HepG2 (cell line): ENCODE measurements around the gene KAT14. TPM values are rescaled to one million over a fixed set of nuclear protein-coding genes. Genes with fewer than 3 reads are reported as not detected.

Experiments used
- ATRX ChIP-seq: sonication (generic); formaldehyde crosslinking; IDR thresholded peaks from 2 replicates; pipeline ENCODE4 v1.4.0; 2020; ENCODE audit warnings: missing genetic modification reagents, borderline replicate concordance
- KLF11 ChIP-seq: IDR thresholded peaks from 2 replicates; pipeline ENCODE4 v1.6.1; 2016; ENCODE audit warnings: missing compliant biosample characterization
- MAF1 ChIP-seq: sonication (generic); formaldehyde crosslinking; IDR thresholded peaks from 2 replicates; pipeline ENCODE4 v1.5.0; 2020; ENCODE audit warnings: missing genetic modification reagents, borderline replicate concordance
- PHF21A ChIP-seq: sonication (generic); formaldehyde crosslinking; IDR thresholded peaks from 2 replicates; pipeline ENCODE4 v1.5.0; 2020; ENCODE audit warnings: mild to moderate bottlenecking, missing genetic modification reagents
- ZNF329 ChIP-seq: sonication (generic); formaldehyde crosslinking; IDR thresholded peaks from 2 replicates; pipeline ENCODE4 v1.9.0; 2021; ENCODE audit warnings: low read depth, mild to moderate bottlenecking, missing genetic modification reagents
- ZNF678 ChIP-seq: sonication (generic); formaldehyde crosslinking; IDR thresholded peaks from 2 replicates; pipeline ENCODE4 v1.4.0; 2020; ENCODE audit warnings: mild to moderate bottlenecking, missing genetic modification reagents
- polyA plus RNA-seq, 8 experiments: library from polyadenylated mRNA; depleted of rRNA in 3 of 8; stranded (reverse) in 7 of 8; unstranded in 1 of 8; fragments of >200 nt; fragmentation: Illumina TruSeq in 4 of 8; extraction: Trizol in 4 of 8; gene quantifications; 2 replicates each; pipeline versions ENCODE4 v1.2.1 to v1.2.3, GENCODE V29; 2011 to 2016; ENCODE audit warnings: low read depth in 4 of 8, missing spikeins in 1 of 8, mixed read lengths in 1 of 8; ENCODE audit not compliant: insufficient read depth in 1 of 8
- total RNA-seq, 5 experiments: library from RNA; depleted of rRNA; stranded (reverse); fragments of >200 nt; fragmentation: Illumina TruSeq; extraction: Trizol; gene quantifications; 2 replicates each; pipeline ENCODE4 v1.2.3, GENCODE V29; 2016; ENCODE audit warnings: low read depth in 1 of 5
- TF ChIP-seq, protein P1 (sequence below): IDR thresholded peaks from 2 replicates; pipeline ENCODE4 v1.6.1; 2012; ENCODE audit warnings: low read length, improper control_type of control experiment
- TF ChIP-seq, protein P2 (sequence below): sonication (generic); formaldehyde crosslinking; IDR thresholded peaks from 2 replicates; pipeline ENCODE4 v1.5.1; 2020; ENCODE audit warnings: missing genetic modification reagents, mild to moderate bottlenecking, borderline replicate concordance

Gene KAT14
- total and polyA plus RNA-seq, 2 of the 13 experiments (the other 11 are each of a cell fraction or from before 2014, with no cell fraction given): 5.1 to 15.1 TPM

DNA sequence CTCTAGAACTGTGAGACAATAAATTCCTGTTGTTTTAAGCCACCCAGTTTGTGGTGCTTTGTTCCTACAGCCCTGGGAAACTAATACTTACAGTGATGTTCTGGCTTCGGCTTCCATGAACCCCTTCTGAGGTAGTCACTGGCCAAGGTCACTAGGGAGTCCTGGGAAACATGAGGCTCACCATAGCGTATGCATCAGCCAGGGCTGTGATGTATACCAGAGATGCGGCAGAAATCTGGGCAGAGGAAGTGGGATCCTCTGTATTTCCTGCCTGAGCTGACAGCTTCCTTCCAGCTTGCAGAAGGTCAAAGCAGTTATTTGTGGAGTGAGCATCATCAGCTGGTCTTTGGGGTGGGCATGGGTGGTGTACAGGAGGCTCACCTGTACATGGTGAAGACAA lies 27.9 kb downstream of the KAT14 start (continued):
- TF ChIP-seq, protein P1, sequence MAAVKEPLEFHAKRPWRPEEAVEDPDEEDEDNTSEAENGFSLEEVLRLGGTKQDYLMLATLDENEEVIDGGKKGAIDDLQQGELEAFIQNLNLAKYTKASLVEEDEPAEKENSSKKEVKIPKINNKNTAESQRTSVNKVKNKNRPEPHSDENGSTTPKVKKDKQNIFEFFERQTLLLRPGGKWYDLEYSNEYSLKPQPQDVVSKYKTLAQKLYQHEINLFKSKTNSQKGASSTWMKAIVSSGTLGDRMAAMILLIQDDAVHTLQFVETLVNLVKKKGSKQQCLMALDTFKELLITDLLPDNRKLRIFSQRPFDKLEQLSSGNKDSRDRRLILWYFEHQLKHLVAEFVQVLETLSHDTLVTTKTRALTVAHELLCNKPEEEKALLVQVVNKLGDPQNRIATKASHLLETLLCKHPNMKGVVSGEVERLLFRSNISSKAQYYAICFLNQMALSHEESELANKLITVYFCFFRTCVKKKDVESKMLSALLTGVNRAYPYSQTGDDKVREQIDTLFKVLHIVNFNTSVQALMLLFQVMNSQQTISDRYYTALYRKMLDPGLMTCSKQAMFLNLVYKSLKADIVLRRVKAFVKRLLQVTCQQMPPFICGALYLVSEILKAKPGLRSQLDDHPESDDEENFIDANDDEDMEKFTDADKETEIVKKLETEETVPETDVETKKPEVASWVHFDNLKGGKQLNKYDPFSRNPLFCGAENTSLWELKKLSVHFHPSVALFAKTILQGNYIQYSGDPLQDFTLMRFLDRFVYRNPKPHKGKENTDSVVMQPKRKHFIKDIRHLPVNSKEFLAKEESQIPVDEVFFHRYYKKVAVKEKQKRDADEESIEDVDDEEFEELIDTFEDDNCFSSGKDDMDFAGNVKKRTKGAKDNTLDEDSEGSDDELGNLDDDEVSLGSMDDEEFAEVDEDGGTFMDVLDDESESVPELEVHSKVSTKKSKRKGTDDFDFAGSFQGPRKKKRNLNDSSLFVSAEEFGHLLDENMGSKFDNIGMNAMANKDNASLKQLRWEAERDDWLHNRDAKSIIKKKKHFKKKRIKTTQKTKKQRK: no peak
- TF ChIP-seq MAF1 (CRISPR knock-in tag): no peak
- no peak for TF ChIP-seq KLF11 (CRISPR knock-in tag)
- TF ChIP-seq ZNF678 (CRISPR knock-in tag): no peak
- TF ChIP-seq, protein P2, sequence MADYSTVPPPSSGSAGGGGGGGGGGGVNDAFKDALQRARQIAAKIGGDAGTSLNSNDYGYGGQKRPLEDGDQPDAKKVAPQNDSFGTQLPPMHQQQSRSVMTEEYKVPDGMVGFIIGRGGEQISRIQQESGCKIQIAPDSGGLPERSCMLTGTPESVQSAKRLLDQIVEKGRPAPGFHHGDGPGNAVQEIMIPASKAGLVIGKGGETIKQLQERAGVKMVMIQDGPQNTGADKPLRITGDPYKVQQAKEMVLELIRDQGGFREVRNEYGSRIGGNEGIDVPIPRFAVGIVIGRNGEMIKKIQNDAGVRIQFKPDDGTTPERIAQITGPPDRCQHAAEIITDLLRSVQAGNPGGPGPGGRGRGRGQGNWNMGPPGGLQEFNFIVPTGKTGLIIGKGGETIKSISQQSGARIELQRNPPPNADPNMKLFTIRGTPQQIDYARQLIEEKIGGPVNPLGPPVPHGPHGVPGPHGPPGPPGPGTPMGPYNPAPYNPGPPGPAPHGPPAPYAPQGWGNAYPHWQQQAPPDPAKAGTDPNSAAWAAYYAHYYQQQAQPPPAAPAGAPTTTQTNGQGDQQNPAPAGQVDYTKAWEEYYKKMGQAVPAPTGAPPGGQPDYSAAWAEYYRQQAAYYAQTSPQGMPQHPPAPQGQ (CRISPR knock-in tag): no peak
- no peak for TF ChIP-seq ZNF329
- no peak for TF ChIP-seq ATRX (CRISPR knock-in tag)
- no peak for TF ChIP-seq PHF21A (CRISPR knock-in tag)
